Kidney epithelial cell (primary cell): Measurements from ENCODE around the gene ITGBL1. TPM values are rescaled to one million over a fixed set of nuclear protein-coding genes. Genes with fewer than 3 reads are reported as not detected.

Experiments
- DNase-seq: peaks from one replicate; pipeline ENCODE4 v3.0.0-alpha.2; 2010; ENCODE audit warnings: low read depth
- H3K27me3 ChIP-seq: 2 replicates; pipeline ENCODE4 v1.6.0; 2011; ENCODE audit warnings: low read length; ENCODE audit not compliant: control insufficient read depth, insufficient read depth
- H3K36me3 ChIP-seq: 2 replicates; pipeline ENCODE4 v1.5.1; 2011; ENCODE audit warnings: low read length; ENCODE audit not compliant: control insufficient read depth, insufficient read depth
- H3K4me3 ChIP-seq: 2 replicates; pipeline ENCODE4 v1.5.1; 2011; ENCODE audit warnings: low read depth, mild to moderate bottlenecking, control low read depth, low read length
- total RNA-seq: library from RNA; depleted of rRNA; stranded (reverse); fragments of >200 nt; gene quantifications from 2 replicates; pipeline ENCODE4 v1.2.3, GENCODE V29; 2015
- TF ChIP-seq, protein P1 (sequence below): IDR thresholded peaks from 2 replicates; pipeline ENCODE4 v1.5.1; 2011; ENCODE audit warnings: mild to moderate bottlenecking, moderate library complexity, low read length, control low read depth, inconsistent platforms; ENCODE audit not compliant: insufficient read depth, poor library complexity, severe bottlenecking

Gene ITGBL1
- total RNA-seq, 1 donor from 2014 or later = 0.21 TPM

DNA sequence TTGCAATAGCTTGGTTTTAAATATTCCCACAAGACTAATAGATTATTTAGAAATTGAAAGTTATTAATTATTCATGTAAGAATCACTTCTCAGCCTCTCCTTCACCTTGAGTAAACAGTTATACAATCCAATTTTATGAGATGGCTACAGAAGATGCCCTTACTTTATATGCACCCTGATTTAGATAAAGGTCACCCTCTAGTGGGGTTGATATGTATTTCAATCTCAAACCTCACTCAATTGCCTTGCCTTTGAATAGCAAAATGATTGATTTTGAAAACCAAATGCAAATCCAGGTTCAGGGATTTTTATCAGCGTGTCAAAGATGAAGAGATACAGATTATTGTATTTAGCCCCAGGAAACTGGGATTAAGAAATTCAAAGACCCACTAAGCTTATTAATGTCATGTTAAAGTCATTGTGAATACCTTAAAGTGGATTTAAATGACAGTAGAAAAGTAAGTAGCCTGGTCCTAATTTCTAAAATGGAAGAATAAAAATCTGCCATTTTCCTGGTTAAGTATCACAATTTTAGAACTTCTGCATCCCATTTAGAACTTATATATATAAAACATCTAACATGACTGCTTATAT, 305.1 kb downstream of the ITGBL1 start:
- Histone ChIP-seq H3K27me3 (no peaks in the 10 kb centered on the region), H3K36me3 (no peaks in the 10 kb centered on the region), H3K4me3 (no peak overlapping the region)
- TF ChIP-seq, protein P1, sequence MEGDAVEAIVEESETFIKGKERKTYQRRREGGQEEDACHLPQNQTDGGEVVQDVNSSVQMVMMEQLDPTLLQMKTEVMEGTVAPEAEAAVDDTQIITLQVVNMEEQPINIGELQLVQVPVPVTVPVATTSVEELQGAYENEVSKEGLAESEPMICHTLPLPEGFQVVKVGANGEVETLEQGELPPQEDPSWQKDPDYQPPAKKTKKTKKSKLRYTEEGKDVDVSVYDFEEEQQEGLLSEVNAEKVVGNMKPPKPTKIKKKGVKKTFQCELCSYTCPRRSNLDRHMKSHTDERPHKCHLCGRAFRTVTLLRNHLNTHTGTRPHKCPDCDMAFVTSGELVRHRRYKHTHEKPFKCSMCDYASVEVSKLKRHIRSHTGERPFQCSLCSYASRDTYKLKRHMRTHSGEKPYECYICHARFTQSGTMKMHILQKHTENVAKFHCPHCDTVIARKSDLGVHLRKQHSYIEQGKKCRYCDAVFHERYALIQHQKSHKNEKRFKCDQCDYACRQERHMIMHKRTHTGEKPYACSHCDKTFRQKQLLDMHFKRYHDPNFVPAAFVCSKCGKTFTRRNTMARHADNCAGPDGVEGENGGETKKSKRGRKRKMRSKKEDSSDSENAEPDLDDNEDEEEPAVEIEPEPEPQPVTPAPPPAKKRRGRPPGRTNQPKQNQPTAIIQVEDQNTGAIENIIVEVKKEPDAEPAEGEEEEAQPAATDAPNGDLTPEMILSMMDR = peak; percentile 57
- DNase-seq = no peak

DNA sequence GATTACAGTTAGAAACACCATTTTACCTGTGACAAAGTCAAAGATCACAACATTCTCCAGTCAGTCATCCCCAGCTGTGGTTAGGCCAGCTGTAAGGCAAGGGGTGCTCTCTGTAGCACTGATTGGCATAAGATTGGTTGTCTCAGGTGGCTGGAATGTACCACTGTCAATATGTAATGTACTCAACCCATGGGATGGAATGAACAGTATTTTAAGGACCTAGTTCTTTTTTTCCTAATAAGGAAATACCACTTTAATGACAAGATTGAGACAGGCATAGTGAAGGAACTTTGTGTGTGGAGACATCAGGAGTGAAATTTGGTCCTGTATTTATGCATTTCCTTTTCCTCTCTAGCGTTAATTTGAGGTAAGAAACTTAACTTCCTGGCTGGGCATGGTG, 310.7 kb downstream of the ITGBL1 start:
- peak; percentile 48 for DNase-seq
- Histone ChIP-seq H3K4me3 (no peak overlapping the region), H3K27me3 (no peaks in the 10 kb centered on the region), H3K36me3 (no peaks in the 10 kb centered on the region)
- TF ChIP-seq, protein P1 = no peak

Other genes with a start within 250 kb of the ITGBL1 start
- 1.8 and 2.1 TPM in 2 replicates for gene NALCN, start 36.2 kb upstream of the ITGBL1 start, total RNA-seq